Renal cortical epithelial cell (primary cell): Measurements from ENCODE around the gene ATOH7. TPM values are rescaled to one million over a fixed set of nuclear protein-coding genes. Genes with fewer than 3 reads are reported as not detected.
A peak's percentile ranks its signal among the peaks of the same experiment; 100 is the strongest.
"Not testable (repeated sequence)": the region's sequence is repeated elsewhere in the genome, so short reads cannot be mapped to it uniquely, and the experiment has no call there.

ENCODE experiments used
- DNase-seq: peaks from one replicate; pipeline ENCODE4 v3.0.0-alpha.2; 2011; ENCODE audit warnings: low read depth
- total RNA-seq: library from RNA; depleted of rRNA; stranded (reverse); fragments of >200 nt; gene quantifications from 2 replicates; pipeline ENCODE4 v1.2.3, GENCODE V29; 2014

The ATOH7 gene
- total RNA-seq, 1 donor from 2014 or later = 0.05 TPM

GRCh38 chr10:68237173-68237572 is 5.3 kb upstream of the ATOH7 start:
- DNase-seq = no peak

DNA sequence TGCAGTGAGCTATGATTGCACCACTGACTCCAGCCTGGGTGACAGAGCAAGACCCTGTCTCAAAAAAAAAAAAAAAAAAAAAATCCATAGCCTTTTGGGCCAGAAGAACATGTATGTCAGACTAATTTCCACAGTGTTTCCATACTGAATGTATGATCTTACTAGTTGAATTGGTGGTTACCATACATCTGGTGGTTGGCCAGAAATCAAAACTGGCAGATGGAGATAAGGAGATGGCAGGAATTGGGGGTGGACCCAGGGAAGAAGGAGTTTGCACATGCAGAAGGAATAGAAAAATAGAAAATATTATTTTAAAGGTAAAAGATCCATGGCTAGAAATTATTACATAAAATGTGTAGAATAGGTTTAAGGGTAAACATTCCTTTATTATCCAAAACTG is 3.7 kb upstream of the ATOH7 start:
- DNase-seq = no peak

DNA sequence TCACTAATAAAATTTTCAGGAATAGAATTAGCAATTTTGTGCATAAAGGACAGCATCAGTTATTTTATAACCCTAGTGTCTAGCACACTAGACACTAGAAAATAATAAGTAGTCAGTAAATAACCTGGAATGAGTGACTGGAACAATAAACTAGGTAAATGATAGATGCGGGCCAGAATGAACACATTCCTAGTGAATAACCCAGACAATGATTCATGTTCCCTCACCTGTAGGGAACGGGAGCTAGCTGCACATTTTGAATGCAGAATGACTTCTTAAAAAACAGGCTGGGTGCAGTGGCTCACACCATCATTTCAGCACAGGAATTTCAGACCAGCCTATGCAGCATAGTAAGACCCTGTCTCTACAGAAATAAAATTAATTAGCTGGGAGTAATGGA is 3.2 kb upstream of the ATOH7 start:
- peak; percentile 35 for DNase-seq

DNA sequence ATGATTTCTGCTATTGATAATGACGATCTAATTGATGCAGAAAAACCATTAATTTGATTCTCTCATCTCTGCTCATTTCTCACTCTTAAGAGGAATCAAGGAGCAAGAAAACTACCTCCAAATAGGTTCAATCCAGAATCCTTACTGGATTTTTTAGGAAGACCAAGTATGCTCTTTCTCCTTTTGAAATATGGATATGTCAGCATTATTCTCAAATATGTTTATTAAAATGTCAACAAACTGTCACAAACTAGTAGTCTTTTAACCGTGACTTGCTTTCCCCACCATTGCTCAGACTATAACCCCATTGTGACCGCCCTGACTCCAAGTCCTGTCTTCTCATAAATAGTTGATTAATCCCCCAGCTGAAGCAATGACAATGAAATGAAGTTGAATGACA is 1.1 kb upstream of the ATOH7 start:
- no peak for DNase-seq

GRCh38 chr10:68231106-68231816 is 652 bp downstream of the ATOH7 start:
- DNase-seq = peak; percentile 21

GRCh38 chr10:68230268-68230667 is 1.6 kb downstream of the ATOH7 start:
- no peak for DNase-seq

DNA sequence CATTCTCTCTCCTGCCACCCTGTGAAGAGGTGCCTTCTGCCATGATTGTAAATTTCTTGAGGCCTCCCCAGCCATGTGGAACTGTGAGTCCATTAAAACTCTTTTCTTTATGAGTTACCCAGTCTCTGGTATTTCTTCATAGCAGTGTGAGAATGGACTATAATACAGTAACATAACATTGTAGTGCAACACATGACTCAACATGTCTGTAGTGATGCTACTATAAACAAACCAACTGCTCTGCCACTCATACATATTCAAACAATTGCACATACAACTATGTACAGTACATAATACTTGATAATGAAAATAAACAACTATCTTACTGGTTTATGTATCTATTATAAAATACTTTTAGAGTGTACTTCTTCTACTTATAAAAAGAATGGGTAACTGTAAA is 7.1 kb downstream of the ATOH7 start:
- peak; percentile 36 for DNase-seq

DNA sequence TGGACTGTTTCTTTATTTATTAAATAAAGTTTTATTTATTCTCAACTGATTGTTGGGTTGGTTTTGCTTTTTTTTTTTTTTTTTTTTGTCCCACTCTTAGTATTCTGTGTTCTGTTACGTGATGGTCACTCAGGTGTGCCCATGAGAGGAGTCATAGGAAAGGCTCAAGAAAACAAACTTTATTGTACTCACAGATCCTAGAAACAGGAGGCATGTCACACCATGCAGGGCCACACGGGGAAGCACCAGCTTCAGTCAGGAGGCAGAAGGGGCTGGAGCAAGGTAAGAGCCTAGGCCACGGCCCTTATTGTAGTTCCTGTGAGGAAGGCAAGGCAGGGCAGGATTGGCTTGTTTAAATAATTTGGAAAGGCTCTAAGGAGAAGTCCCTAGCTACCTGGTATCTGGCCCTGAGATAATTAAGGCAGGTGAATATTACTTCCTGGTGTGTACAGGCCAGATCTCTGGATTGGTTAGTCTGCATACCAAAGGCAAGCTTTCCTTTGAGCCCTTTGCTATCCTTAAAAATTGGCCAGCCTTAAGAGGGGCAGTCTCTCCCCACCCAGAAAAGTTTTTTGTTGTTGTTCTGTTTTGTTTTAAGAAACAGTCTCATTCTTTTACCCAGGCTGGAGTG is 8.3 kb downstream of the ATOH7 start:
- DNase-seq = peak; percentile 11

DNA sequence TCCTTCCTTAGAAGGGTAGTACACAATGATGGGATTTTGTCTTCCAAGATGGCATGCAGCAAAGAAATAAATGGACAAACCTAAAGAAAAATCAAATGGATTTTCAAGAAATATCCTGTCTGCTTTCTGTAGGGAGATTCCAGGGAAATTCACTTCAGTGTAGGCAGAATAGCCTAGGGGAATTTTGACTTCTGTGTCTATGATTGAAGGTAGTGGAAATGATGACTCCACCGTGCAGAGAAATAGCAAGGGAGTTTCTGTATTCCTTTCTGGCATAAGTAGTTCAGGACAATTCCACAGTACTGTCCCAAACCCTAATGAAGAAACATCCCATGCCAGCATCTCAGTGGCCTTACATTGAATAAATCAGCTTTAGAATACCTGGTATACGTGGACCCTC is 9.5 kb downstream of the ATOH7 start:
- DNase-seq = no peak

- no peak for DNase-seq
Observed at GRCh38 chr10:68221196-68221595, 10.7 kb downstream of the ATOH7 start.

DNA sequence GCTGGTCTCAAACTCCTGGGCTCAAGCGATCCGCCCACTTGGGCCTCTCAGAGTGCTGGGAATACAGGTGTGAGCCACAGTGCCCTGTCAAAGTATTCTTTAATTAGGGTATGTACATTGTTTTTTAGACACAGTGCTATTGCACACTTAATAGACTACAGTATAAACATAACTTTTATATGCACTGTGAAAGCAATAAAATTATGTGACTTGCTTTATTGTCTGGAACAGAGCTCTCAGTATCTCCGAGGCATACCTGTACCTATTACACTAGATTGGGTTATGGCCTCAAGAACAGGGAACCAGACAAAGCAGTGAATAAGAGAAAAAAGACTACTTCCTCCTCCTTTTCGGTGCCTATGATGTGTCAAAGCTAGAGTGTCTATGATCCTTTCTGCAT is 13.1 kb downstream of the ATOH7 start:
- no peak for DNase-seq

GRCh38 chr10:68212721-68213352 is 19.1 kb downstream of the ATOH7 start:
- DNase-seq = peak; percentile 31

GRCh38 chr10:68211669-68212068 is 20.2 kb downstream of the ATOH7 start:
- no peak for DNase-seq

GRCh38 chr10:68208424-68209042 is 23.4 kb downstream of the ATOH7 start:
- peak; percentile 77 for DNase-seq

- peak; percentile 47 for DNase-seq
Observed at GRCh38 chr10:68202960-68203353, 29.0 kb downstream of the ATOH7 start.

- no peak for DNase-seq
Observed at GRCh38 chr10:68196701-68197100, 35.2 kb downstream of the ATOH7 start.

- not testable (repeated sequence) for DNase-seq
Observed at GRCh38 chr10:68195776-68196175, 36.1 kb downstream of the ATOH7 start.

- DNase-seq = no peak
Observed at GRCh38 chr10:68194290-68194689, 37.6 kb downstream of the ATOH7 start.

GRCh38 chr10:68192113-68192512 is 39.8 kb downstream of the ATOH7 start:
- DNase-seq = no peak

GRCh38 chr10:68188835-68189234 is 43.1 kb downstream of the ATOH7 start:
- DNase-seq = no peak

- no peak for DNase-seq
Observed at GRCh38 chr10:68185085-68185484, 46.8 kb downstream of the ATOH7 start.

GRCh38 chr10:68184546-68184945 is 47.4 kb downstream of the ATOH7 start:
- no peak for DNase-seq
